Tibial artery (tissue), 4 donors: Measurements from ENCODE around the gene ATP9B.

ENCODE experiments used
- DNase-seq, 2 donors: peaks; one replicate each; pipeline ENCODE4 v3.0.0-alpha.2; 2019
- H3K27ac ChIP-seq, 2 donors: fragments of 200-600 bp; sonication (generic) in 1 of 2; 1 replicate in 1 of 2; 2 replicates in 1 of 2; pipeline ENCODE4 v1.5.1; 2018 to 2019; ENCODE audit warnings: mild to moderate bottlenecking in 1 of 2
- H3K27me3 ChIP-seq, 2 donors: fragments of 200-600 bp; sonication (generic) in 1 of 2; one replicate each; pipeline versions ENCODE4 v1.5.1 to v1.6.0; 2016 to 2019
- H3K36me3 ChIP-seq, 3 donors: fragments of 200-600 bp; sonication (generic) in 2 of 3; one replicate each; pipeline ENCODE4 v1.5.1; 2016 to 2019; ENCODE audit warnings: mild to moderate bottlenecking in 2 of 3
- H3K4me1 ChIP-seq, 4 donors: fragments of 200-600 bp; sonication (generic) in 2 of 4; 1 replicate in 3 of 4; 2 replicates in 1 of 4; pipeline ENCODE4 v1.5.1; 2016 to 2019
- H3K4me3 ChIP-seq, 2 donors: fragments of 200-600 bp; sonication (generic) in 1 of 2; 1 replicate in 1 of 2; 2 replicates in 1 of 2; pipeline ENCODE4 v1.5.1; 2018 to 2019; ENCODE audit warnings: mild to moderate bottlenecking in 2 of 2
- H3K9me3 ChIP-seq, 3 donors: fragments of 200-600 bp; sonication (generic) in 1 of 3; one replicate each; pipeline ENCODE4 v1.5.1; 2016 to 2019
- intact Hi-C: fragments of 100-400 bp; cut with DNase I; formaldehyde crosslinking; loops from one replicate; pipeline ENCODE4 v1.15.0; 2023; ENCODE audit warnings: low total_unique reads
- TF ChIP-seq, protein P1 (sequence below), 2 experiments: fragments of 200-600 bp in 1 of 2; fragments of 450-650 bp in 1 of 2; IDR thresholded peaks; one replicate each; pipeline ENCODE4 v1.5.1; 2017 to 2019; ENCODE audit warnings: antibody characterized with exemption in 2 of 2, mild to moderate bottlenecking in 1 of 2, moderate library complexity in 1 of 2

ATP9B gene

DNA sequence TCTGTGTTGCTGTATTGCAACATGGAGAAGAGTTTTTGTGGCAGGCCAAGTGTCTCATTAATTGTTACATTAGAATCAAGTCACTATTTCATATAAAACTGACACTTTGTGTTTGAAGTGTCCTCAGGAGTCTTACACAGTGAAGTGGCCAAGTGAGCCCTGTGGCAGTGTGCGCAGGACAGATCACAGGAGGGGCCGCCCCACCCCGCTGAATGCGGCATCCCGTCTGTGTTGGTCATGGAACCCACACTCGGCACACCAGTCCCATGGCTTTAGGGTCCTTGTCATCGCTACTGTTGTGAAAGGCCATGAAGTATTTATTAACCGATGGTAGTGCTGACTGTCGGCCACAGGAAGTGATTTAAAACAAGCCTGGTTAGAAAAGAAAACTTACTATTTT lies 181.8 kb downstream of the ATP9B start:
- TF ChIP-seq, protein P1, sequence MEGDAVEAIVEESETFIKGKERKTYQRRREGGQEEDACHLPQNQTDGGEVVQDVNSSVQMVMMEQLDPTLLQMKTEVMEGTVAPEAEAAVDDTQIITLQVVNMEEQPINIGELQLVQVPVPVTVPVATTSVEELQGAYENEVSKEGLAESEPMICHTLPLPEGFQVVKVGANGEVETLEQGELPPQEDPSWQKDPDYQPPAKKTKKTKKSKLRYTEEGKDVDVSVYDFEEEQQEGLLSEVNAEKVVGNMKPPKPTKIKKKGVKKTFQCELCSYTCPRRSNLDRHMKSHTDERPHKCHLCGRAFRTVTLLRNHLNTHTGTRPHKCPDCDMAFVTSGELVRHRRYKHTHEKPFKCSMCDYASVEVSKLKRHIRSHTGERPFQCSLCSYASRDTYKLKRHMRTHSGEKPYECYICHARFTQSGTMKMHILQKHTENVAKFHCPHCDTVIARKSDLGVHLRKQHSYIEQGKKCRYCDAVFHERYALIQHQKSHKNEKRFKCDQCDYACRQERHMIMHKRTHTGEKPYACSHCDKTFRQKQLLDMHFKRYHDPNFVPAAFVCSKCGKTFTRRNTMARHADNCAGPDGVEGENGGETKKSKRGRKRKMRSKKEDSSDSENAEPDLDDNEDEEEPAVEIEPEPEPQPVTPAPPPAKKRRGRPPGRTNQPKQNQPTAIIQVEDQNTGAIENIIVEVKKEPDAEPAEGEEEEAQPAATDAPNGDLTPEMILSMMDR (IDR thresholded peaks at IDR 0.05) = no peak
- no peak overlapping the region for H3K4me3 ChIP-seq
- H3K36me3 ChIP-seq = peaks cover 0 to 14% (median 0%) of the 10 kb centered on the region in 3 donors
- no peak overlapping the region for H3K27ac ChIP-seq
- no peaks in the 10 kb centered on the region for H3K27me3 ChIP-seq
- intact Hi-C loops = no loop called here
- no peaks in the 10 kb centered on the region for H3K9me3 ChIP-seq
- H3K4me1 ChIP-seq = peaks cover 0 to 7% (median 0%) of the 10 kb centered on the region in 4 donors
- no peak for DNase-seq

GRCh38 chr18:79252904-79253633 lies 183.9 kb downstream of the ATP9B start:
- H3K27ac ChIP-seq = no peak overlapping the region
- intact Hi-C loops = no loop called here

DNA sequence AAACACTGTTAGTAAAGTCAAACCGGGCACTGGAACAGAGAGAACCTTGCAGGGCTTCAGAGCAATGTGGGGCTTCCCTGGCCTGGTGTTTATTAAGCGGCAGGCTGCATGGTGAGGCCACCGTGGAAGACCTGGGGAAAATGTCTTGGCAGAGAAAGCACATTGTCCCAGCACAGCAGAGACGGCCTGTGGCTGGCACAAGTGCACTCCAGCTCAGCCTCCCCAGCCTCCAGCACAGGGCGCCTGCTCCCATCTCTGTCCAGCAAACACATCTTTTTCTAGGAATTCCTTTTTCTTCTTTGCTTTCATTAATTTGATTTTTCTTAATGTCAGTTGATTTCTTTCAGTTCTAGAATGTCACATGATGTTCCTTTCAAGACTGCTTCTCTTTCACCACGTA lies 188.3 kb downstream of the ATP9B start:
- intact Hi-C loops = no loop called here
- H3K27ac ChIP-seq = no peak overlapping the region
- no peaks in the 10 kb centered on the region for H3K9me3 ChIP-seq
- TF ChIP-seq, protein P1 (IDR thresholded peaks at IDR 0.05) = no peak
- H3K4me3 ChIP-seq = no peak overlapping the region
- H3K4me1 ChIP-seq = no peaks in the 10 kb centered on the region
- no peak for DNase-seq
- H3K27me3 ChIP-seq = no peaks in the 10 kb centered on the region
- H3K36me3 ChIP-seq = peaks cover 0 to 23% (median 11%) of the 10 kb centered on the region in 3 donors

More at GRCh38 chr18:79252904-79253633, 183.9 kb downstream of the ATP9B start:
- peaks cover 0 to 14% (median 4%) of the 10 kb centered on the region in 3 donors for H3K36me3 ChIP-seq
- no peaks in the 10 kb centered on the region for H3K9me3 ChIP-seq
- no peaks in the 10 kb centered on the region for H3K4me1 ChIP-seq
- H3K4me3 ChIP-seq = no peak overlapping the region
- TF ChIP-seq, protein P1 (IDR thresholded peaks at IDR 0.05) = no peak
- DNase-seq = no peak
- no peaks in the 10 kb centered on the region for H3K27me3 ChIP-seq

DNA sequence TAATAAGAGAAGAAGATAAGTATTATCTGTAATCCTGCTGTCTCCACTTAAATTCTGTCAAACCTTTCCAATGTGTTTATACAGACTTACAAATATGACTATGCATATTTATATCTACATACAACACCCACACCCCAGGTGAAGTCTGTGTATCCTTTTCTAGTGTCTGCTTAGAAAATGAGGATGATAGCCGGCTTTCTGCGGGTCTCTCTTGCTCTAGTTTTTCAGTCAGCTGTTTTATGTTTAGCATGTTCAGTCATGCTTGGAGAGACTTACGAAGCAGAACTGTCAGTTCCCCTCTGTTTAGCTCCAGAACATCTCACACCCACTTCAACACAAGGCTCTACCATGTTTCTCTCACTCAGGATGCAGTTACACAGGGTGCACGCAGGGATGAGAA lies 189.3 kb downstream of the ATP9B start:
- no peak for DNase-seq
- intact Hi-C loops = no loop called here
- H3K36me3 ChIP-seq = peaks cover 0 to 23% (median 11%) of the 10 kb centered on the region in 3 donors
- H3K4me3 ChIP-seq = no peak overlapping the region
- H3K27ac ChIP-seq = no peak overlapping the region
- H3K4me1 ChIP-seq = no peaks in the 10 kb centered on the region
- H3K9me3 ChIP-seq = no peaks in the 10 kb centered on the region
- TF ChIP-seq, protein P1 (IDR thresholded peaks at IDR 0.05) = no peak
- H3K27me3 ChIP-seq = no peaks in the 10 kb centered on the region

DNA sequence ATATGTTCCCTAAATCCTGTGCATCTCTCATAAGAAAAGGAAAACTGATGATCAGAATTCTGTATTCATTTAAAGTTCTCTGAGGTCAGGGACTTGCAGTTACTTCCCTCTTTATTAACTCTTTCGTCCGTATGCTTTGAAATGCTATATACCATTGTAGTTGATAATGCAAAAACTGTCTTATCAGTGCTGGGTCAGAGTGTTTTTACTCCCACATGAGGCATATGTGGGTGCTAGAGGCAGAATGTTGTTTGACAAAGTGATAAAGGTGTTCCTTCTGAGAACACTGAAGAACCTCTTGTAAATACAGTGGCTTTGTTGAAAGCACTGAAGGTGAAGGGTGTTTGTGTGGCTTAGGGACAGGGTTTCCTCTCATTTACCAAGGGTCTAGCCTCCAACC lies 190.0 kb downstream of the ATP9B start:
- intact Hi-C loops = no loop called here

More for the DNA sequence above, 190.0 kb downstream of the ATP9B start:
- no peaks in the 10 kb centered on the region for H3K4me1 ChIP-seq
- peaks cover 0 to 22% (median 11%) of the 10 kb centered on the region in 3 donors for H3K36me3 ChIP-seq
- TF ChIP-seq, protein P1 (IDR thresholded peaks at IDR 0.05) = no peak
- H3K4me3 ChIP-seq = no peak overlapping the region
- H3K9me3 ChIP-seq = no peaks in the 10 kb centered on the region
- H3K27me3 ChIP-seq = no peaks in the 10 kb centered on the region
- DNase-seq = no peak
- H3K27ac ChIP-seq = no peak overlapping the region
